ENCODE results near the gene PSORS1C1.

DNA sequence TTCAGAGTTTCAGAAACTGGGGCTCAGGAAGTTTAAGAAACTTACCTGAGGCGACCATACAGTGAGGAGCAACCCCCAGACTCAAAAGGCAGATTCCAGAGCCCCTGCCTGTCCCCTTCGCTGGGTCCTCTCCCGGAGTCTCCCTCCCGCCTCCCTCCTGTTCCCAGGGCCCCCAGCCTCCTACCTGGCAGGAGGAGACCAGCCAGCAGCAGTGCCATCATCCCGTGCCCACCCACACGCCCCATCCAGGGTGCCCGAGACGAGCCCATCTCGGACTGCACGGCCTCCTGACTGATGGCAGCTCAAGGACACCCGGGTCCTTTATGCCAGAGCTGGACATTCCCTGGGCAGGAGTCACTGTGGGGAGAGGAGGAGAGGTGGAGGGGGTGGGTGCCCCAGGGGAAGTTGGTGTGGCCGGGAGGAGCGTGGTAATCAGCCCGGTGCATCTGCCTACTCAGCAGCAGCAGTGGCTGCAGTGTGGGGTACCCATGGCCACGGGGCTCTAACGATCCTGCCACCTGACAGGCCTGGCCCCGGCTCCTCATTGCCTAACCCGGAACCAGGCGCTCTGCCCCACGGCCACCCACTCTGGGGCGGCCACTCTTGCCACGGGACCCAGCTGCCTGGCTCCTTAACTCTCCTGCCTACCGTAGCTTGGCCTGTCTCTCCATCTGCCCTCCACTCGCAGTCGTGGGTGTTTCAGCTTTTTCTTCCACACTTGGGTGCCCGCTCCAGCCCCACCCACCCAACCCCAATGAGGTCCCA is 5.7 kb downstream of the PSORS1C1 start, which contains the start of gene CDSN:
- TF ChIP-seq, protein P1, sequence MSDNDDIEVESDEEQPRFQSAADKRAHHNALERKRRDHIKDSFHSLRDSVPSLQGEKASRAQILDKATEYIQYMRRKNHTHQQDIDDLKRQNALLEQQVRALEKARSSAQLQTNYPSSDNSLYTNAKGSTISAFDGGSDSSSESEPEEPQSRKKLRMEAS (IDR thresholded peaks at IDR 0.05; ENCODE audit: low read depth, low read length) = no peak
- TF ChIP-seq, protein P2, sequence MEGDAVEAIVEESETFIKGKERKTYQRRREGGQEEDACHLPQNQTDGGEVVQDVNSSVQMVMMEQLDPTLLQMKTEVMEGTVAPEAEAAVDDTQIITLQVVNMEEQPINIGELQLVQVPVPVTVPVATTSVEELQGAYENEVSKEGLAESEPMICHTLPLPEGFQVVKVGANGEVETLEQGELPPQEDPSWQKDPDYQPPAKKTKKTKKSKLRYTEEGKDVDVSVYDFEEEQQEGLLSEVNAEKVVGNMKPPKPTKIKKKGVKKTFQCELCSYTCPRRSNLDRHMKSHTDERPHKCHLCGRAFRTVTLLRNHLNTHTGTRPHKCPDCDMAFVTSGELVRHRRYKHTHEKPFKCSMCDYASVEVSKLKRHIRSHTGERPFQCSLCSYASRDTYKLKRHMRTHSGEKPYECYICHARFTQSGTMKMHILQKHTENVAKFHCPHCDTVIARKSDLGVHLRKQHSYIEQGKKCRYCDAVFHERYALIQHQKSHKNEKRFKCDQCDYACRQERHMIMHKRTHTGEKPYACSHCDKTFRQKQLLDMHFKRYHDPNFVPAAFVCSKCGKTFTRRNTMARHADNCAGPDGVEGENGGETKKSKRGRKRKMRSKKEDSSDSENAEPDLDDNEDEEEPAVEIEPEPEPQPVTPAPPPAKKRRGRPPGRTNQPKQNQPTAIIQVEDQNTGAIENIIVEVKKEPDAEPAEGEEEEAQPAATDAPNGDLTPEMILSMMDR (IDR thresholded peaks at IDR 0.05; ENCODE audit: low read depth, low read length) = no peak
- no peak for TF ChIP-seq POLR2A (IDR thresholded peaks at IDR 0.05; ENCODE audit: extremely low read depth, insufficient read length)
- TF ChIP-seq MYC (IDR thresholded peaks at IDR 0.05; ENCODE audit: low read depth, low read length) = no peak
